Adrenal gland (tissue), 5 donors: ENCODE measurements around the gene RAI14.

Experiments
- POLR2A ChIP-seq, 2 donors: fragments of 450-650 bp; IDR thresholded peaks; one replicate each; pipeline ENCODE4 v1.6.1; 2017; ENCODE audit warnings: antibody characterized with exemption in 2 of 2, mild to moderate bottlenecking in 2 of 2, moderate library complexity in 1 of 2
- TF ChIP-seq, protein P1 (sequence below), 6 experiments: fragments of 450-650 bp in 4 of 6; fragments of 200-600 bp in 2 of 6; sonication (generic) in 1 of 6; IDR thresholded peaks; 1 replicate in 5 of 6; 2 replicates in 1 of 6; pipeline versions ENCODE4 v1.5.1 to v1.8.0; 2016 to 2021; ENCODE audit warnings: antibody characterized with exemption in 6 of 6, mild to moderate bottlenecking in 2 of 6, moderate library complexity in 1 of 6
- donor health status: DM: no; HTN: no; CAD: no.

DNA sequence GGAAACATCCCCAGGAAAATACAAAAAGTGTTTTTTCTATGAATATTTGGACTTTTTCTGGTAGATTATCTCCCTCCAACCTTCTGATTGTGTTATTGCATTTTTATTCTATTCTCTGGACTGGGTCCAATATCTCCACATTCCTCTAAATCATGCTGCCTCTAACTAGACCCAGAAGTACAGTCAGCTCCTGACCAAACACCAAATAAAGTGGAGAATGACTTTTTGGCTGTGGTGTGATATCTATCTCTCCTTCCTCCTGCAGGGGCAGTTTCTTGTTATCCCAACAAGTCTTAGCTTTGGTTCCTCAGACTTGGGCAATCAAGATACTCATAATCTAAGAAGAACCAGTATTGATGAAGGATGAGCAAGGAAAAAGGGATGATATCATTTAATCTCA lies 3.2 kb upstream of the RAI14 start:
- TF ChIP-seq, protein P1, sequence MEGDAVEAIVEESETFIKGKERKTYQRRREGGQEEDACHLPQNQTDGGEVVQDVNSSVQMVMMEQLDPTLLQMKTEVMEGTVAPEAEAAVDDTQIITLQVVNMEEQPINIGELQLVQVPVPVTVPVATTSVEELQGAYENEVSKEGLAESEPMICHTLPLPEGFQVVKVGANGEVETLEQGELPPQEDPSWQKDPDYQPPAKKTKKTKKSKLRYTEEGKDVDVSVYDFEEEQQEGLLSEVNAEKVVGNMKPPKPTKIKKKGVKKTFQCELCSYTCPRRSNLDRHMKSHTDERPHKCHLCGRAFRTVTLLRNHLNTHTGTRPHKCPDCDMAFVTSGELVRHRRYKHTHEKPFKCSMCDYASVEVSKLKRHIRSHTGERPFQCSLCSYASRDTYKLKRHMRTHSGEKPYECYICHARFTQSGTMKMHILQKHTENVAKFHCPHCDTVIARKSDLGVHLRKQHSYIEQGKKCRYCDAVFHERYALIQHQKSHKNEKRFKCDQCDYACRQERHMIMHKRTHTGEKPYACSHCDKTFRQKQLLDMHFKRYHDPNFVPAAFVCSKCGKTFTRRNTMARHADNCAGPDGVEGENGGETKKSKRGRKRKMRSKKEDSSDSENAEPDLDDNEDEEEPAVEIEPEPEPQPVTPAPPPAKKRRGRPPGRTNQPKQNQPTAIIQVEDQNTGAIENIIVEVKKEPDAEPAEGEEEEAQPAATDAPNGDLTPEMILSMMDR (IDR thresholded peaks at IDR 0.05), result no peak
- TF ChIP-seq POLR2A (IDR thresholded peaks at IDR 0.05), result no peak
